Nucleus accumbens (tissue), 56 donors: Measurements from ENCODE around the gene KCNQ1.

Source experiments
- DNase-seq, 56 donors: peaks; one replicate each; lab custom pipeline; 2025; lab: John Stamatoyannopoulos, UW

KCNQ1 gene

GRCh38 chr11:2584434-2584811 is 139.6 kb downstream of the KCNQ1 start:
- DNase-seq: no peak

- no peak for DNase-seq
Measured at GRCh38 chr11:2584812-2585565, 140.2 kb downstream of the KCNQ1 start.

GRCh38 chr11:2585566-2586086 is 140.8 kb downstream of the KCNQ1 start:
- DNase-seq: no peak

- no peak for DNase-seq
Measured at GRCh38 chr11:2586087-2586792, 141.4 kb downstream of the KCNQ1 start.

- no peak for DNase-seq
Measured at GRCh38 chr11:2586793-2587131, 142.0 kb downstream of the KCNQ1 start.

- DNase-seq: no peak
Measured at GRCh38 chr11:2587132-2587930, 142.5 kb downstream of the KCNQ1 start.

- no peak for DNase-seq
Measured at GRCh38 chr11:2587976-2588748, 143.4 kb downstream of the KCNQ1 start.

- no peak for DNase-seq
Measured at GRCh38 chr11:2588809-2589537, 144.2 kb downstream of the KCNQ1 start.

- DNase-seq: peak in 2 of 56 donors; percentile 28 to 40
Measured at GRCh38 chr11:2589538-2589934, 144.7 kb downstream of the KCNQ1 start.

- DNase-seq: no peak
Measured at GRCh38 chr11:2590131-2590964, 145.5 kb downstream of the KCNQ1 start.

GRCh38 chr11:2590965-2591754 is 146.4 kb downstream of the KCNQ1 start:
- DNase-seq: peak in 52 of 56 donors; percentile 21 to 92 (median 77)

GRCh38 chr11:2591805-2592204 is 147.0 kb downstream of the KCNQ1 start:
- no peak for DNase-seq

- no peak for DNase-seq
Measured at GRCh38 chr11:2592559-2593392, 148.0 kb downstream of the KCNQ1 start.

GRCh38 chr11:2593393-2593950 is 148.7 kb downstream of the KCNQ1 start:
- DNase-seq: no peak

GRCh38 chr11:2594267-2594666 is 149.5 kb downstream of the KCNQ1 start:
- DNase-seq: no peak

- no peak for DNase-seq
Measured at GRCh38 chr11:2595204-2595603, 150.4 kb downstream of the KCNQ1 start.
